Measurements from ENCODE around the gene CPNE7.

CPNE7 gene

GRCh38 chr16:89544113-89544512 lies 31.4 kb upstream of the CPNE7 start:
- ChIA-PET POLR2A (no interaction called here), CTCF (interaction anchor here (0.8 kb wide), 1 partner anchor 13 kb away, joined by 4 read pairs; no protein-coding TSS in a partner anchor)
- no peak for DNase-seq (ENCODE audit: extremely low spot score)
- TF ChIP-seq HDGF (IDR thresholded peaks at IDR 0.05; ENCODE audit: borderline replicate concordance) (no peak), L3MBTL2 (conservative IDR thresholded peaks at IDR 0.05) (no peak), ZNF384 (IDR thresholded peaks at IDR 0.05) (no peak), SUZ12 (IDR thresholded peaks at IDR 0.05) (no peak), ELF4 (IDR thresholded peaks at IDR 0.05) (no peak), BHLHE40 (IDR thresholded peaks at IDR 0.05; ENCODE audit: borderline replicate concordance) (no peak), ARNT (IDR thresholded peaks at IDR 0.05) (no peak), FOXK2 (IDR thresholded peaks at IDR 0.05) (no peak), NFRKB (IDR thresholded peaks at IDR 0.05) (no peak), LEF1 (IDR thresholded peaks at IDR 0.05; ENCODE audit: borderline replicate concordance) (no peak), FOXM1 (IDR thresholded peaks at IDR 0.05; ENCODE audit: borderline replicate concordance) (no peak), TARDBP (IDR thresholded peaks at IDR 0.05) (no peak), CTBP1 (IDR thresholded peaks at IDR 0.05; ENCODE audit: borderline replicate concordance) (no peak), PKNOX1 (IDR thresholded peaks at IDR 0.05) (no peak), SP1 (IDR thresholded peaks at IDR 0.05) (no peak), FOXA1 (IDR thresholded peaks at IDR 0.05) (no peak)

- no peak for DNase-seq (ENCODE audit: extremely low spot score)
- CTCF ChIA-PET = no interaction called here
- POLR2A ChIA-PET = no interaction called here
- TF ChIP-seq TARDBP (IDR thresholded peaks at IDR 0.05) = no peak
- TF ChIP-seq HDGF (IDR thresholded peaks at IDR 0.05; ENCODE audit: borderline replicate concordance) = no peak
- TF ChIP-seq SUZ12 (IDR thresholded peaks at IDR 0.05) = no peak
Measured at GRCh38 chr16:89544713-89545043, 30.9 kb upstream of the CPNE7 start.

- CTCF ChIA-PET = no interaction called here
- DNase-seq (ENCODE audit: extremely low spot score) = no peak
- TF ChIP-seq ELF4 (IDR thresholded peaks at IDR 0.05) (no peak), LEF1 (IDR thresholded peaks at IDR 0.05; ENCODE audit: borderline replicate concordance) (no peak), NFRKB (IDR thresholded peaks at IDR 0.05) (no peak), HDGF (IDR thresholded peaks at IDR 0.05; ENCODE audit: borderline replicate concordance) (no peak), SP1 (IDR thresholded peaks at IDR 0.05) (no peak), TARDBP (IDR thresholded peaks at IDR 0.05) (no peak), SUZ12 (IDR thresholded peaks at IDR 0.05) (no peak), FOXA1 (IDR thresholded peaks at IDR 0.05) (no peak), PKNOX1 (IDR thresholded peaks at IDR 0.05) (no peak)
- POLR2A ChIA-PET = no interaction called here
Measured at GRCh38 chr16:89545044-89545830, 30.3 kb upstream of the CPNE7 start.

- ChIA-PET CTCF (no interaction called here), POLR2A (no interaction called here)
- no peak for DNase-seq (ENCODE audit: extremely low spot score)
- TF ChIP-seq SP1 (IDR thresholded peaks at IDR 0.05) (no peak), L3MBTL2 (conservative IDR thresholded peaks at IDR 0.05) (no peak), HDGF (IDR thresholded peaks at IDR 0.05; ENCODE audit: borderline replicate concordance) (no peak), TARDBP (IDR thresholded peaks at IDR 0.05) (no peak), CTBP1 (IDR thresholded peaks at IDR 0.05; ENCODE audit: borderline replicate concordance) (no peak), LEF1 (IDR thresholded peaks at IDR 0.05; ENCODE audit: borderline replicate concordance) (no peak), ZNF384 (IDR thresholded peaks at IDR 0.05) (no peak), BHLHE40 (IDR thresholded peaks at IDR 0.05; ENCODE audit: borderline replicate concordance) (no peak), SUZ12 (IDR thresholded peaks at IDR 0.05) (no peak), PKNOX1 (IDR thresholded peaks at IDR 0.05) (no peak), NFRKB (IDR thresholded peaks at IDR 0.05) (no peak), FOXA1 (IDR thresholded peaks at IDR 0.05) (no peak), FOXM1 (IDR thresholded peaks at IDR 0.05; ENCODE audit: borderline replicate concordance) (no peak), FOXK2 (IDR thresholded peaks at IDR 0.05) (no peak), ELF4 (IDR thresholded peaks at IDR 0.05) (no peak), ARNT (IDR thresholded peaks at IDR 0.05) (no peak)
Measured at GRCh38 chr16:89545831-89546574, 29.6 kb upstream of the CPNE7 start.

- POLR2A ChIA-PET = no interaction called here
- TF ChIP-seq NFRKB (IDR thresholded peaks at IDR 0.05) (no peak), ZNF384 (IDR thresholded peaks at IDR 0.05) (no peak), FOXM1 (IDR thresholded peaks at IDR 0.05; ENCODE audit: borderline replicate concordance) (no peak), FOXA1 (IDR thresholded peaks at IDR 0.05) (no peak), CTBP1 (IDR thresholded peaks at IDR 0.05; ENCODE audit: borderline replicate concordance) (no peak), ARNT (IDR thresholded peaks at IDR 0.05) (no peak), SUZ12 (IDR thresholded peaks at IDR 0.05) (no peak), BHLHE40 (IDR thresholded peaks at IDR 0.05; ENCODE audit: borderline replicate concordance) (no peak), PKNOX1 (IDR thresholded peaks at IDR 0.05) (no peak), FOXK2 (IDR thresholded peaks at IDR 0.05) (no peak), LEF1 (IDR thresholded peaks at IDR 0.05; ENCODE audit: borderline replicate concordance) (no peak), ELF4 (IDR thresholded peaks at IDR 0.05) (no peak), TARDBP (IDR thresholded peaks at IDR 0.05) (no peak)
- no peak for DNase-seq (ENCODE audit: extremely low spot score)
- CTCF ChIA-PET = no interaction called here
Measured at GRCh38 chr16:89546781-89547180, 28.8 kb upstream of the CPNE7 start.

Measured in HEK293T (cell line).